T-helper 1 cell (primary cell): Measurements from ENCODE around the gene ATG9B.
A peak's percentile ranks its signal among the peaks of the same experiment; 100 is the strongest.

Experiments used
- DNase-seq, 5 donors: peaks; one replicate each; pipeline ENCODE4 v3.0.0-alpha.2; 2012 to 2020

ATG9B gene

DNA sequence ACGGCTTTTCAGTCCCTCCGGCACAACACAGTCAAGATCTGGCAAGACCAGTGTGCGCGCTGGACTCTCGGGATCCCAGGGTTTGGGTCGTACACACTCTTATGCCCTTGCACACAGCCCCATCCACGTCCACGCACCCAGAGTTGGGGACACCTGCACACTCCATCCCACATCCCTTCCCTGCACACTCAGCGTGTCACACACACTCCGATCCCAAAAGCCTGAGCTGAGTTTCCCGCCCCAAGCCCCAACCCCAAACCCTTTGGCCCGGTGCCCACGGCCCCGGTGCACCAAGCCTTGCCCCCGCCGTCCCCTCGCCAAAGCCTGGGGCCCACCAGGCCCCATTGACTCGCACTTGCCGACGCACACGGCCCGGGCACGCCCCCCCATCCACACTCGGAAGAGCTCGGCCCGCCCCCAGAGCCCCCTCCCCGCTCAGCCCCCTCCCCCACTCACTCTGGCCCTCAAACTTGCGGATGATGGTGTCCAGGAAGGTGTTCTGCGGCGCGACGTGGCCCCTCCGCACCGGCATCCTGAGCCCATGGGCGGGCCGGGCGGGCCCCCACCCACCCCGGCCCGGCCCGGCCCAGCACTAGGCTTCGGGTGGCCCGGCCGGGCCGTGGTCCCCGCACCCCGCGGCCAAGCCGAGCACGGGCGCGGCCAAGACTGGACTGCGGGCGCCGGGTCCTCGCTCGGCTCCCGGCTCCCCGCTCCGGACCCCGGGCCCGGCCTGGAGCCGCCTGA, 46.7 kb downstream of the ATG9B start:
- no peak for DNase-seq

GRCh38 chr7:150976529-150977381, 47.5 kb downstream of the ATG9B start:
- no peak for DNase-seq

DNA sequence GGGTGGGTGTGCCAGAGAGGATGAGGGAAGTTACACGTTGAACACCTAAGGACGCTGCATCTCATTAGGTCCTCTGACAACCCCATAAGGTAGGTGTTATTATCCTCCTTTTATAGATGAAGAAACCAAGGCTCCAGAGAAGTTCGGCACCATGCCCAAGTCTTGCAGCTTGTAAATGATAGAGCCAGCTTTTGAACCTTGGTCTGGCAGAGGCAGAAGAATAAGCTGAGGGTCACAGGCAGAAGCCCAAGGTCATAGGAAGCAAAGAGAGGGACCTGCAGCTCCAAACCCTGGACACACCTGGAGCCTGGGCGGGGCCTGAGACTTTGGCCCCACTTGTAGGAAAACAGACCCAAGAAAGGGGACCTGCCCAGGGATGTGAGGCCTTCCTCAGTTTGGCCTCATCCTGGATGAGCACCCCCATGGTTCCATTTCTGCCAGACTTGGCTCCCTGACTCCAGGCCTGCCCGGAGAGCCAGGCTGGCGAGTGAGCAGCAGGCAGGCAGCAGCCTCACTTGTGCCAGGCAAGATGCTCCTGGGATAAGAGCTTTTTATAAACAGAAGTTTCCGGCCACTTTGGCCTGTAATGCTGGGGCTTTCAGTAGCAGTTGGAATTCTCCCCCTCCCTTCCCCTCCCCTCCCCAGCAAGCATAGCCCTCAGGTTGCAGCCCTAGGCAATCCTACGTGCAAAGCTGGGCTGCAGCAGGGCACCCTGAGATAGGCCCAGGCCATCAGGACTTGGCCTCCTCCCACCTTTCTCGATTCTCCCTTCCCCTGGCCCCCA, 48.6 kb downstream of the ATG9B start:
- DNase-seq = no peak

GRCh38 chr7:150974468-150975391, 49.6 kb downstream of the ATG9B start:
- DNase-seq = peak; percentile 71 to 85 (median 80)

DNA sequence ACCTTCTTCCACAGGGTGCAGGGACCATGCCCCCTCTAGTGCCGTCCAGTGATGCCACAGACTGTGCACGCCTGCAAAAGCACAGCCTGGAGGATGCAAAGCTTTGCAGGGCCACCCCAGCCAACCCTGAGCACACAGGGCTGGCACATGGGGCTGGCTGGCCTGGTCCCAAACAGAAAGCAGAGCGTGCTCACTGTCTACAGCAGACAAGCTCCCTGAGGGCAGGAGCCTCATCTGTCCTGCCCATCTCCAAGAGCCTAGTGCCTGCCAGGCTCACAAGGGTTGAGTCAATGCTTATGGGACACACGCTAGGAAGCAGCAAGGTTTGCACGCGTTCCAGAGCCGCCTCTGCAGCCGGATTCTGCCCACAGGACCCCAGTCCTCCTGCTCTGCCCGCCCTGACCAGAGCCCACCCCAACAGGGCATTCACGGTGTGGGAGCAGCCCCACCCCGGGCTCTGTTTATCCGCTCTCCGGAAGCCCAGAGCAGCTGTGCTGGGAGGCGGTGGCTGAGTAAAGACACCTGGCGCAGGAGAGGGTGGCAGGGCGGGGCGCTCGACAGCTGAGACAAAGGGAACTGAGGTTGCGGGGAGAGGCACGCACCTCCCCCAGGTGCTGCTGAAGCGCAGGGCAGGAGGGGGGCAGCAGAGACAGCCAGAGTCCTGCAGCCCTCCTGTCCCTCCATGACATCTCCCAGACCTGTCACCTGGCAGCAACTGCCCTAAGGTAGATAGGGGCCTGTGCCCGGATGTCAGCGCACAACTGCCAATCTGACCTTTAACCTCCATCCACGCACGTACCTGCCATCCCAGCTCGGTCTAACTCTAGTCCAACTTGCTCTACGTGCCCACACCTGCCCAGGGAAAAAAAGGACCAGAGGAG, 50.5 kb downstream of the ATG9B start:
- peak in 2 of 5 donors; percentile 41 to 42 for DNase-seq

GRCh38 chr7:150972741-150973140, 51.6 kb downstream of the ATG9B start:
- DNase-seq = no peak

- no peak for DNase-seq
These were observed 52.2 kb downstream of the ATG9B start for GRCh38 chr7:150972023-150972468.

GRCh38 chr7:150971242-150972022, 52.9 kb downstream of the ATG9B start:
- no peak for DNase-seq

GRCh38 chr7:150970424-150970823, 53.9 kb downstream of the ATG9B start:
- DNase-seq = no peak

GRCh38 chr7:150969475-150969874, 54.8 kb downstream of the ATG9B start:
- no peak for DNase-seq

- DNase-seq = no peak
These were observed 55.4 kb downstream of the ATG9B start for GRCh38 chr7:150968734-150969372.

- DNase-seq = no peak
These were observed 56.1 kb downstream of the ATG9B start for GRCh38 chr7:150968056-150968733.

GRCh38 chr7:150967349-150967748, 56.9 kb downstream of the ATG9B start:
- no peak for DNase-seq

GRCh38 chr7:150966002-150966401, 58.3 kb downstream of the ATG9B start:
- DNase-seq = no peak

DNA sequence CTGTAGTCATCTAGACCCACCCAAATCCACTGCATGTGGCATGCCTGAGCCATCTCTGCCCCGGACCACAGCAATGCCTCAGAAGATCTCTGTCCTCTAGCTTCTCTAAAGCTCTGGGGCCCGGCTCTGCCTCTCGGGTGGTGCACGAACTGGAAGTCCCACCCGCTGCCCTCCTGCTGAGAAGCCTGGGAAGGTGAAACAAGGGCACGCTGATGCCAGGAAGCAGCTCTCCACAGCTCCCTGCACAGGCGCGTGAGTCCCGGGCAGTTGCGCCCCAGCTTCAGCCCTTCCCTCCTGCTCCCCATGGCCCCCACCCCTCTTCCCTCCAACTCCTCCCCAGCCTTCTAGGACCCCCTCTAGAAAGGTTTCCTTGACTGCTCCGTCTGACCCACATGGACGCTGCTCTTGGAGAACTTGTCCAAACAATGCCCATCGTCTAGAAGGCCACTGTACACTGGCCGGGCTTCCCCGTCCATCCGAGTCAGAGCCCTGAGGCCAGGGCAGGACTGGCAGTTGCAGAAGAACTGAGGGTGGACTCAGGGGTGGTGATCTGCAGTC, 58.9 kb downstream of the ATG9B start:
- no peak for DNase-seq
